Measurements from ENCODE around the gene SKAP1. TPM values are rescaled to one million over a fixed set of nuclear protein-coding genes. Genes with fewer than 3 reads are reported as not detected.
"Not testable (repeated sequence)": the region's sequence is repeated elsewhere in the genome, so short reads cannot be mapped to it uniquely, and the experiment has no call there.

SKAP1 gene
- total RNA-seq, 1 donor from 2014 or later: not detected

- DNase-seq (ENCODE audit: low spot score): no peak
- intact Hi-C loops (cut with DNase I): no loop called here
Observed at GRCh38 chr17:48376682-48377325, 53.2 kb downstream of the SKAP1 start.

GRCh38 chr17:48375356-48375755 lies 54.7 kb downstream of the SKAP1 start:
- intact Hi-C loops (cut with DNase I): no loop called here
- DNase-seq (ENCODE audit: low spot score): no peak

- intact Hi-C loops (cut with DNase I): no loop called here
- no peak for DNase-seq (ENCODE audit: low spot score)
Observed at GRCh38 chr17:48374650-48375230, 55.3 kb downstream of the SKAP1 start.

- DNase-seq (ENCODE audit: low spot score): no peak
- intact Hi-C loops (cut with DNase I): no loop called here
Observed at GRCh38 chr17:48373883-48374282, 56.1 kb downstream of the SKAP1 start.

GRCh38 chr17:48373130-48373830 lies 56.7 kb downstream of the SKAP1 start:
- intact Hi-C loops (cut with DNase I): no loop called here
- DNase-seq (ENCODE audit: low spot score): no peak

GRCh38 chr17:48368967-48369366 lies 61.0 kb downstream of the SKAP1 start:
- DNase-seq (ENCODE audit: low spot score); intact Hi-C loops (cut with DNase I): not testable (repeated sequence)

GRCh38 chr17:48368352-48368908 lies 61.6 kb downstream of the SKAP1 start:
- no peak for DNase-seq (ENCODE audit: low spot score)
- intact Hi-C loops (cut with DNase I): no loop called here

GRCh38 chr17:48363161-48363560 lies 66.9 kb downstream of the SKAP1 start:
- intact Hi-C loops (cut with DNase I): no loop called here
- no peak for DNase-seq (ENCODE audit: low spot score)

- DNase-seq (ENCODE audit: low spot score); intact Hi-C loops (cut with DNase I): not testable (repeated sequence)
Observed at GRCh38 chr17:48360861-48361633, 69.0 kb downstream of the SKAP1 start.

GRCh38 chr17:48357779-48358602 lies 72.0 kb downstream of the SKAP1 start:
- DNase-seq (ENCODE audit: low spot score): no peak
- intact Hi-C loops (cut with DNase I): no loop called here

- DNase-seq (ENCODE audit: low spot score): no peak
Observed at GRCh38 chr17:48356866-48357265, 73.1 kb downstream of the SKAP1 start.

GRCh38 chr17:48352630-48353029 lies 77.4 kb downstream of the SKAP1 start:
- DNase-seq (ENCODE audit: low spot score): no peak
- intact Hi-C loops (cut with DNase I): no loop called here

More at GRCh38 chr17:48356866-48357265, 73.1 kb downstream of the SKAP1 start:
- intact Hi-C loops (cut with DNase I): no loop called here

GRCh38 chr17:48351911-48352332 lies 78.1 kb downstream of the SKAP1 start:
- no peak for DNase-seq (ENCODE audit: low spot score)
- intact Hi-C loops (cut with DNase I): no loop called here

GRCh38 chr17:48348352-48348751 lies 81.7 kb downstream of the SKAP1 start:
- no peak for DNase-seq (ENCODE audit: low spot score)
- intact Hi-C loops (cut with DNase I): no loop called here

- no peak for DNase-seq (ENCODE audit: low spot score)
- intact Hi-C loops (cut with DNase I): no loop called here
Observed at GRCh38 chr17:48347177-48347576, 82.8 kb downstream of the SKAP1 start.

- no peak for DNase-seq (ENCODE audit: low spot score)
- intact Hi-C loops (cut with DNase I): no loop called here
Observed at GRCh38 chr17:48344251-48344650, 85.8 kb downstream of the SKAP1 start.

- intact Hi-C loops (cut with DNase I): no loop called here
- no peak for DNase-seq (ENCODE audit: low spot score)
Observed at GRCh38 chr17:48340916-48341315, 89.1 kb downstream of the SKAP1 start.

GRCh38 chr17:48338720-48339119 lies 91.3 kb downstream of the SKAP1 start:
- no peak for DNase-seq (ENCODE audit: low spot score)
- intact Hi-C loops (cut with DNase I): loop anchor here (5.0 kb wide), 2 partner anchors 254 to 279 kb away; partner anchors contain the start of genes HOXB3, HOXB5 and HOXB8

GRCh38 chr17:48337903-48338302 lies 92.1 kb downstream of the SKAP1 start:
- intact Hi-C loops (cut with DNase I): loop anchor here (5.0 kb wide), 2 partner anchors 254 to 279 kb away; partner anchors contain the start of genes HOXB3, HOXB5 and HOXB8
- not testable (repeated sequence) for DNase-seq (ENCODE audit: low spot score)
